Measurements from ENCODE around the gene CARS1. TPM values are rescaled to one million over a fixed set of nuclear protein-coding genes. Genes with fewer than 3 reads are reported as not detected.

The CARS1 gene
- total RNA-seq, 1 donor from 2014 or later = 151 TPM

DNA sequence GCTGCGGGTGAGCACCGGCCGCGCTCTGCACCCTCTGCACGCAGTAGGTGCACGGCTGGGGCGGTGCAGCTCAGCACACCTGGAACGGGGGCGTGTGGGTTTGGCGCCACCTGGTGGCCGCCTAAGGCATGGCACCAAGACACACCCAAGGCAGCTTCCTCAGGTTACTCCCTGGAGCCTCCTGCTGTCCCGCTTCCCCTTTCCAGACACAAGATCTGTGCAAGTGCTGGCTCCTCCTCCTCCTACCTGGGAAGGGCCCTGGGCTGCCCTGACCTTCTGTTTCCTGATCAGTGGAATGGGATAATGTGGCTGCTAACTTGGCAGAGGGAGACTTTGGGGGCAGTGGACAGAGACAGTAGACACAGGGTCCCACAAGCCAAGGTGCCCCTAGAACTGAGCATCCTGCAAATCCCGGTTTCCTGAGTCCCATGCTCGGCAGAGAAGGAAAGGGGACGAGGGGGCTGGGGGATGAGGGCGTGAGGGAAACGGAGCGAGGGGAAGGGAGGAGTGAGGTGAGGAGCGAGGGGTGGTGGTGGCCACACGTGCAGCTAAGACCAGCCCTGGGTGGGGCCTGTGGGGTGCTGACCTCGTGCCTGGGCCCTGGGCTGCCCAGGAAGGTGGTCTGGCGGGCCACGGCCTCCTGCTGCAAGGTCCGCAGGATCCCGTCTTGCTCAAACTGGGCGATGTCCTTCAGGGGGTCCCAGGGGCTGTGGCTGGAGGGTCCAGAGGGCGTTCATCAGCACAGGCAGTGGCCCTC is 34.8 kb upstream of the CARS1 start:
- no peak overlapping the region for H3K4me3 Mint-ChIP-seq (ENCODE audit: unreplicated experiment)
- peaks cover 6% of the 10 kb centered on the region for H3K9me3 Mint-ChIP-seq (ENCODE audit: unreplicated experiment)
- TF ChIP-seq, protein P1, sequence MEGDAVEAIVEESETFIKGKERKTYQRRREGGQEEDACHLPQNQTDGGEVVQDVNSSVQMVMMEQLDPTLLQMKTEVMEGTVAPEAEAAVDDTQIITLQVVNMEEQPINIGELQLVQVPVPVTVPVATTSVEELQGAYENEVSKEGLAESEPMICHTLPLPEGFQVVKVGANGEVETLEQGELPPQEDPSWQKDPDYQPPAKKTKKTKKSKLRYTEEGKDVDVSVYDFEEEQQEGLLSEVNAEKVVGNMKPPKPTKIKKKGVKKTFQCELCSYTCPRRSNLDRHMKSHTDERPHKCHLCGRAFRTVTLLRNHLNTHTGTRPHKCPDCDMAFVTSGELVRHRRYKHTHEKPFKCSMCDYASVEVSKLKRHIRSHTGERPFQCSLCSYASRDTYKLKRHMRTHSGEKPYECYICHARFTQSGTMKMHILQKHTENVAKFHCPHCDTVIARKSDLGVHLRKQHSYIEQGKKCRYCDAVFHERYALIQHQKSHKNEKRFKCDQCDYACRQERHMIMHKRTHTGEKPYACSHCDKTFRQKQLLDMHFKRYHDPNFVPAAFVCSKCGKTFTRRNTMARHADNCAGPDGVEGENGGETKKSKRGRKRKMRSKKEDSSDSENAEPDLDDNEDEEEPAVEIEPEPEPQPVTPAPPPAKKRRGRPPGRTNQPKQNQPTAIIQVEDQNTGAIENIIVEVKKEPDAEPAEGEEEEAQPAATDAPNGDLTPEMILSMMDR (IDR thresholded peaks at IDR 0.05; ENCODE audit: partially characterized antibody, unreplicated experiment) = peak; percentile 100
- peaks cover 7% of the 10 kb centered on the region for H3K27me3 Mint-ChIP-seq (ENCODE audit: unreplicated experiment)
- no peaks in the 10 kb centered on the region for H3K36me3 Mint-ChIP-seq (ENCODE audit: unreplicated experiment)
- peak; percentile 75 for DNase-seq
- H3K4me1 Mint-ChIP-seq (ENCODE audit: low read depth, unreplicated experiment) = peaks cover 15% of the 10 kb centered on the region
- H3K27ac Mint-ChIP-seq (ENCODE audit: unreplicated experiment) = no peak overlapping the region

DNA sequence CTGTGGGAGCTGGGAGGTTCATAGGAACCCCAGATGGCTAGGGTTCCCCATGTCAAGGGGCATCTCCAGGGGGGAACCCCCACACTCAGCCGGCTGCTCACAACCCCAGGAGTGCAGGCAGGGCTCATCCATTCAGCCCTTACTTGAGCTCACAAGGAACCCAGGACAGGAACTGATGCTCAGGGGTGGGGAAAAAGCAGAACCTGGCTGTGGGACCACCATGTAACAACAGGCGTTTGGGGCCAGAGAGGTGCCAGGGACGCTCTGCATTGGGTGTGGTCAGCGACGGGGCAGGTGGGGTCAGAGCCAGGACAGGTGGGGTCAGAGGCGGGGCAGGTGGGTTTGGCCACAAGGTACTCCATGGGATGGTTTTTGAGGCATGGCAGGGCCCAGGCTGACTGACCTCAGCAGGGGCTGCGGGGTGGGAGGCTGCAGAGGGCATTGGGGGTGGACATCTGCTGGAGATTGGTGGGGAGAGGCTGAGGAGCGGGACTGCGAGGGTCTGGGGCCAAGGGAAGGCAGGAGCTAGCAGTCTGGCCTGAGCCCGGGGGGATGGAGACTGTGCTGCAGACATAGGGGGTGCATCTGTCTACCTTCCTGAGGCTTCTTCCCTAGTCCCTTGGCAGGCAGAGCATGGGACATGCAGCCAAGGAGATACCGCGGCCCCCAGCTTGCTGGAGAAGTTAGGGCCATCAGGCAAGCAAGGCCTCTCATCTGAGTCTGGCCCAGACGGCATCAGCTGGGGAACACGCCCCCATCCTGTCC is 34.0 kb upstream of the CARS1 start:
- TF ChIP-seq, protein P1 (IDR thresholded peaks at IDR 0.05; ENCODE audit: partially characterized antibody, unreplicated experiment) = no peak
- Mint-ChIP-seq H3K9me3 (ENCODE audit: unreplicated experiment) (peaks cover 7% of the 10 kb centered on the region), H3K36me3 (ENCODE audit: unreplicated experiment) (no peaks in the 10 kb centered on the region), H3K27me3 (ENCODE audit: unreplicated experiment) (peaks cover 8% of the 10 kb centered on the region), H3K4me3 (ENCODE audit: unreplicated experiment) (no peak overlapping the region), H3K4me1 (ENCODE audit: low read depth, unreplicated experiment) (peaks cover 15% of the 10 kb centered on the region), H3K27ac (ENCODE audit: unreplicated experiment) (no peak overlapping the region)
- DNase-seq = no peak

DNA sequence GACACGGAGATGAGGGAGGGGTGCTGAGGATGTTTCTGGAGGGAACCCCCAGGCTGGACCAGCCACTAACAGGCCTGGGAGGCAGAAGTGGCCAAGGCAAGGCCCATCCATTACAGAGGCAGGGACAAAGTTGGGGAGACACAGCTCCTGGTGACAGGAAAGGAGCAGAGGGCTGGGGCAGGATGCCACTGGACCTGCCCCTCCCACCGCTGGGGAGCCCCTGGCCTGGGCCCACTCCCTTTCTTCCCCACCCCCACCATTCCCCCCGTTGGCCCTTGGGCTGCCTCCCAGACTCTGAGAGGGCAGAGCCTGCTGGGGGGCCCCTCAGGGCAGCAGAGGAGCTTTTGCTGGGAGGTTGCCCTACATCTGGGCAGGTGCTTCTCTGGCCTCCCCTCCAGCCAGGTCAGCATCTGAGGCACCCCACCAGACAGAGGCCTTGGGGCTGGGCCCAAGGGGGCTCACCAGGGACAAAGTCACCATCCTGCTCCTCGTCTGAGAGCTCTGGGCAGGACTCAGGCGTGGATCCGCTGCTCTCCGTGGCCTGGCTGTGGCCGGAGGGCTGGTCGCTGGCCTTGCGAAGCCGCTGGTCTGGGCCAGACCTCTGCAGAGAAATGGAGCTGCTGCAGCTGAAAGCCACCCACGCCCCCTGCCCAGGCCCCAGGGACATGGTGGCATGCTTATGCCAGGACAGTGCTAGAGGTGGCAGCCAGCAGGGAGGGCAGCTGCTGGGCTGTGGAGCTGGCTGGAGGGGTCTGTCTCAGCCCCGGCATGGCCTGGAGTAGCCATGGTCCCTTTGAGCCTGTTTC is 33.1 kb upstream of the CARS1 start:
- Mint-ChIP-seq H3K36me3 (ENCODE audit: unreplicated experiment) (no peaks in the 10 kb centered on the region), H3K4me3 (ENCODE audit: unreplicated experiment) (no peak overlapping the region), H3K27ac (ENCODE audit: unreplicated experiment) (no peak overlapping the region)

DNA sequence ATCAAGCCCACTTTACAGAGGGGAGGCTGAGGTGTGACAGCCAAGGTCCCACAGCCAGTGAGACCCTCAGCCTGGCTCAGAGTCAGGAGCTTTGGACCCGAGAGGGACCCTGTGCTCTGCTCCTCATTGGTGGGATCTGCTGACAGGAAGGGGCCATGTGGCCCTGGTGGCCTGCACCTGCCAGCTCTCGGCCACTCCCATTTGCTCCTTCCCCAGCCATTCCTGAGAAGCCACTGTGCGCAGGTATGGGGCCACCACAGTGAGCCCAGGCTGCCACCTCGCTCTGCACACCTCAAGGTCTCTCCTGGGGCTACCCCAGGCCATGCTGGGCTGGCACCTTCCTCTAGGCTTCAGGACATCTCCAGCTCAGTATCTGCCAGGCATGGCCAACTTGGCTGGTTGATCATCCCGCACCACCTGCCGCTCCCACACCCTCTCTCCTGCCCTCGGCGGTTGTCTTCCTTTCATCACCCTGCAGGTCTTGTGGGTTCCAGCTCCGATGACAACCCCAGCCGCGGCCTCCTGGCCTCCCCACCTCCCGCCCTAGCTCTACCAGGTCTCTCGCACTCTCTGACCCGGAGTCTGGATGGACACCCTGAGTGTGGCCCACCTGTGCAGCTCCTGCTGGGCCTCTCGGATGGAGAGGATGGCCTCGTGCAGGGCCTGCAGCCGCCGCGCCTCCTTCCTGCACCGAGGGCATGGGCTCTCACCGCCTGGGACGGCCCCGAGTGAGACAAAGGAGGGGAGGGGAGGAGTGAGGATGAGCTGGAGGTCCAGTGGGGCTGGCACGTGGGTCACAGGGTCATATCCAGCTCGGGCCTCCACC is 32.2 kb upstream of the CARS1 start:
- H3K4me3 Mint-ChIP-seq (ENCODE audit: unreplicated experiment) = no peak overlapping the region
- H3K4me1 Mint-ChIP-seq (ENCODE audit: low read depth, unreplicated experiment) = peaks cover 6% of the 10 kb centered on the region
- DNase-seq = no peak
- peaks cover 10% of the 10 kb centered on the region for H3K27me3 Mint-ChIP-seq (ENCODE audit: unreplicated experiment)
- TF ChIP-seq, protein P1 (IDR thresholded peaks at IDR 0.05; ENCODE audit: partially characterized antibody, unreplicated experiment) = no peak
- no peaks in the 10 kb centered on the region for H3K36me3 Mint-ChIP-seq (ENCODE audit: unreplicated experiment)
- no peak overlapping the region for H3K27ac Mint-ChIP-seq (ENCODE audit: unreplicated experiment)
- H3K9me3 Mint-ChIP-seq (ENCODE audit: unreplicated experiment) = peaks cover 5% of the 10 kb centered on the region

More for the DNA sequence above, 33.1 kb upstream of the CARS1 start:
- H3K9me3 Mint-ChIP-seq (ENCODE audit: unreplicated experiment) = peaks cover 9% of the 10 kb centered on the region
- TF ChIP-seq, protein P1 (IDR thresholded peaks at IDR 0.05; ENCODE audit: partially characterized antibody, unreplicated experiment) = no peak
- H3K4me1 Mint-ChIP-seq (ENCODE audit: low read depth, unreplicated experiment) = peaks cover 10% of the 10 kb centered on the region
- DNase-seq = no peak
- H3K27me3 Mint-ChIP-seq (ENCODE audit: unreplicated experiment) = peaks cover 10% of the 10 kb centered on the region

All from glutamatergic neuron (in vitro differentiated cells).